ENCODE results near the gene CHAC1. TPM values are rescaled to one million over a fixed set of nuclear protein-coding genes. Genes with fewer than 3 reads are reported as not detected.
A peak's percentile ranks its signal among the peaks of the same experiment; 100 is the strongest.

CHAC1 gene
- total RNA-seq, 6 experiments from 2014 or later: 0.22 to 11.6 (median 0.97) TPM

- Histone ChIP-seq H3K4me3 (no peak overlapping the region), H3K9me3 (no peaks in the 10 kb centered on the region), H3K27ac (peak overlapping the region in 1 of 3 donors; percentile 60), H3K4me1 (no peaks in the 10 kb centered on the region), H3K27me3 (no peaks in the 10 kb centered on the region), H3K36me3 (no peaks in the 10 kb centered on the region)
- ATAC-seq: peak in 1 of 4 donors; percentile 20
- peak in 1 of 3 donors; percentile 28 for DNase-seq
- WGBS (ENCODE audit: insufficient coverage, low coverage, low lambda C conversion rate, missing lambda C conversion rate): no CpG with 5 or more reads among the region's 19 CpGs
- TF ChIP-seq POLR2A (IDR thresholded peaks at IDR 0.05): no peak
- intact Hi-C loops (cut with DNase I): no loop called here
These were observed 34.4 kb upstream of the CHAC1 start for GRCh38 chr15:40918799-40919392.

- no peak for TF ChIP-seq CTCF (IDR thresholded peaks at IDR 0.05)
- TF ChIP-seq POLR2A (IDR thresholded peaks at IDR 0.05): no peak
- ATAC-seq (peak in 3 of 4 donors; percentile 4 to 18 (median 17)), DNase-seq (no peak)
- 17% methylated on average over 1 of the region's 5 CpGs for WGBS (ENCODE audit: insufficient coverage, low coverage, low lambda C conversion rate, missing lambda C conversion rate)
- Histone ChIP-seq H3K27me3 (peaks cover 0 to 7% of the 10 kb centered on the region in 2 donors), H3K36me3 (no peaks in the 10 kb centered on the region), H3K4me3 (no peak overlapping the region), H3K4me1 (peaks cover 0 to 16% (median 6%) of the 10 kb centered on the region in 4 donors), H3K27ac (no peak overlapping the region), H3K9me3 (no peaks in the 10 kb centered on the region)
- intact Hi-C loops (cut with DNase I): no loop called here
These were observed 31.2 kb upstream of the CHAC1 start for GRCh38 chr15:40921949-40922607.

- TF ChIP-seq CTCF (IDR thresholded peaks at IDR 0.05) (no peak), POLR2A (IDR thresholded peaks at IDR 0.05) (no peak)
- H3K27ac ChIP-seq: no peak overlapping the region
These were observed 30.7 kb upstream of the CHAC1 start for GRCh38 chr15:40922608-40923005.

GRCh38 chr15:40923551-40923950 is 29.7 kb upstream of the CHAC1 start:
- TF ChIP-seq POLR2A (IDR thresholded peaks at IDR 0.05) (no peak), CTCF (IDR thresholded peaks at IDR 0.05) (no peak)

More at GRCh38 chr15:40922608-40923005, 30.7 kb upstream of the CHAC1 start:
- H3K36me3 ChIP-seq: no peaks in the 10 kb centered on the region
- 52% methylated on average over 4 of the region's 10 CpGs for WGBS (ENCODE audit: insufficient coverage, low coverage, low lambda C conversion rate, missing lambda C conversion rate)
- intact Hi-C loops (cut with DNase I): no loop called here
- H3K9me3 ChIP-seq: no peaks in the 10 kb centered on the region
- H3K4me1 ChIP-seq: peaks cover 0 to 16% (median 6%) of the 10 kb centered on the region in 4 donors
- no peak overlapping the region for H3K4me3 ChIP-seq
- no peak for DNase-seq
- no peak for ATAC-seq
- peaks cover 0 to 12% of the 10 kb centered on the region in 2 donors for H3K27me3 ChIP-seq

GRCh38 chr15:40925495-40925862 is 27.8 kb upstream of the CHAC1 start:
- TF ChIP-seq POLR2A (IDR thresholded peaks at IDR 0.05) (no peak), CTCF (IDR thresholded peaks at IDR 0.05) (no peak)
- ATAC-seq (no peak), DNase-seq (no peak)
- H3K27me3 ChIP-seq: peaks cover 0 to 16% of the 10 kb centered on the region in 2 donors
- H3K4me1 ChIP-seq: peaks cover 0 to 42% (median 16%) of the 10 kb centered on the region in 4 donors
- no peaks in the 10 kb centered on the region for H3K9me3 ChIP-seq
- H3K36me3 ChIP-seq: no peaks in the 10 kb centered on the region
- H3K27ac ChIP-seq: no peak overlapping the region
- no peak overlapping the region for H3K4me3 ChIP-seq
- intact Hi-C loops (cut with DNase I): no loop called here
- WGBS (ENCODE audit: insufficient coverage, low coverage, low lambda C conversion rate, missing lambda C conversion rate): 10% methylated on average over 4 of the region's 30 CpGs

More at GRCh38 chr15:40923551-40923950, 29.7 kb upstream of the CHAC1 start:
- H3K4me1 ChIP-seq: peaks cover 0 to 23% (median 9%) of the 10 kb centered on the region in 4 donors
- intact Hi-C loops (cut with DNase I): no loop called here
- H3K27ac ChIP-seq: no peak overlapping the region
- ATAC-seq (no peak), DNase-seq (no peak)
- H3K36me3 ChIP-seq: no peaks in the 10 kb centered on the region
- H3K4me3 ChIP-seq: no peak overlapping the region
- H3K9me3 ChIP-seq: no peaks in the 10 kb centered on the region
- peaks cover 0 to 12% of the 10 kb centered on the region in 2 donors for H3K27me3 ChIP-seq
- WGBS (ENCODE audit: insufficient coverage, low coverage, low lambda C conversion rate, missing lambda C conversion rate): no CpG with 5 or more reads among the region's 9 CpGs

All from right lobe of liver (tissue), 6 donors.